Gastroesophageal sphincter (tissue), 4 donors: ENCODE measurements around the gene BHLHE23. TPM values are rescaled to one million over a fixed set of nuclear protein-coding genes. Genes with fewer than 3 reads are reported as not detected.

Source experiments
- ATAC-seq: fragments of 150-250 bp; one replicate; pipeline ENCODE4 v1.9.1; 2016; ENCODE audit warnings: mild to moderate bottlenecking, moderate library complexity
- H3K27ac ChIP-seq, 4 donors: fragments of 200-600 bp; sonication (generic) in 3 of 4; 1 replicate in 3 of 4; 2 replicates in 1 of 4; pipeline ENCODE4 v1.5.1; 2016 to 2019
- H3K27me3 ChIP-seq: fragments of 200-600 bp; sonication (generic); one replicate; pipeline ENCODE4 v1.5.1; 2019
- H3K36me3 ChIP-seq, 2 donors: fragments of 200-600 bp; sonication (generic); one replicate each; pipeline ENCODE4 v1.5.1; 2019; ENCODE audit warnings: control low read depth in 1 of 2
- H3K4me1 ChIP-seq, 3 donors: fragments of 200-600 bp; sonication (generic); 1 replicate in 2 of 3; 2 replicates in 1 of 3; pipeline ENCODE4 v1.5.1; 2016 to 2019; ENCODE audit warnings: control low read depth in 2 of 3
- H3K4me3 ChIP-seq, 2 donors: fragments of 200-600 bp; sonication (generic); one replicate each; pipeline ENCODE4 v1.5.1; 2019; ENCODE audit warnings: mild to moderate bottlenecking in 1 of 2, moderate library complexity in 1 of 2
- H3K9me3 ChIP-seq, 3 donors: fragments of 200-600 bp; sonication (generic); one replicate each; pipeline ENCODE4 v1.5.1; 2017 to 2019; ENCODE audit warnings: control low read depth in 2 of 3
- CTCF ChIP-seq, 4 experiments: fragments of 200-600 bp in 2 of 4; fragments of 450-650 bp in 2 of 4; sonication (generic) in 1 of 4; IDR thresholded peaks; one replicate each; pipeline ENCODE4 v1.5.1; 2017 to 2019; ENCODE audit warnings: antibody characterized with exemption in 4 of 4, mild to moderate bottlenecking in 2 of 4, moderate library complexity in 2 of 4
- EP300 ChIP-seq: sonication (generic); formaldehyde crosslinking; IDR thresholded peaks from one replicate; pipeline ENCODE4 v1.6.1; 2017; ENCODE audit warnings: antibody characterized with exemption, mild to moderate bottlenecking
- POLR2A ChIP-seq, 2 donors: fragments of 450-650 bp; IDR thresholded peaks; one replicate each; pipeline ENCODE4 v1.6.1; 2017; ENCODE audit warnings: antibody characterized with exemption in 2 of 2, mild to moderate bottlenecking in 2 of 2, moderate library complexity in 1 of 2
- POLR2AphosphoS5 ChIP-seq: sonication (generic); formaldehyde crosslinking; IDR thresholded peaks from one replicate; pipeline ENCODE4 v1.6.1; 2017; ENCODE audit warnings: antibody characterized with exemption
- WGBS, 2 donors: methylation state at CpG; one replicate each; pipeline ENCODE4 v1.1.5; 2018; ENCODE audit warnings: low coverage in 1 of 2; 5-methylcytosine and 5-hydroxymethylcytosine counted together
- total RNA-seq, 4 donors: library from RNA; depleted of rRNA; stranded (reverse); fragments of >200 nt; gene quantifications; one replicate each; pipeline ENCODE4 v1.1.0, GENCODE V29; 2016

Gene BHLHE23
- total RNA-seq, 4 donors from 2014 or later, result not detected

DNA sequence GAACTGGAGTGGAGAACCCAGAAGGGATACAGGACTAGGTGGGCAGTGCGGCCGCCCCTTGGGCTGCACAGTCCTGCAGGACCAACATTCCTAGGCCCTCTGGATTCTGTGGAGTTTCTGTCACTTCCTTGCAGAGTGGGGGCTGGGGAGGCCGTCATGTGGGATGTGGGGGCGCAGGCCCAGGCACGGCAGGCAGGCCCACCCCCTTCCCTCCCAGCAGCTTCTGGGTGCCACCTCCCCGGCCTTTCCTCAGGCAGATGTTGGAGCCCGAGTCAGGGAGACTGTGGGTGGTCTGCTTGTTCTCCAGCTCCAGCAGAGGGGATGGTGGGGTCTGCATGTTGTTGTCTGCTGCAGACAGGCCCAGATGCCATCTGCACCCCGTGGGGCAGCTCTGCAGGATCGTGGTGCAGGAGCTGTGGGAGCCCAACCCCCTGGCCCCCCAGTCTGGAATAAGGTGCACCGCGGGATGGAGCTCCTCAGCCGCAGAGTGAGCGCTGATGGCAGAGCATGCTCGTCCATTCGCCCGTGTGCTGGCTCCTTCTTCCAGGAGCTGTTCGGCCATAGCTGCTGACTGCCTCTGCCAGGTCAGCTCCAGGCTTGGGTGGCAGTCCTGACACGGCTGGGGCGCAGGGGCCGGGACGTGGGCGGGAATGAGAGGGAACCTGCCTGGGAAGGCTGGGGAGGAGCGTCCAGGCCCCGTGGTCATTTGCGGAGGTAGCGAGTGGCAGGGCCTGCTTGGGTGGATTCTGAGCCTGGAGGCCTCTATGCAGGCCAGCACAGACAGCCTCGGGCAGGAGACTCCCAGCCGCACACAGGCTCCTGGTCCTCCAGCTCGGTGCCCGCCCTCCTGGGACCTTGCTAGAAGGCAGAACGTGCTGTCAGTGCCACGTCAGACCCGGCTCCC, 36.2 kb downstream of the BHLHE23 start:
- no peak for ATAC-seq
- Histone ChIP-seq H3K4me3 (no peak overlapping the region), H3K27ac (no peak overlapping the region), H3K9me3 (no peaks in the 10 kb centered on the region), H3K4me1 (peaks cover 0 to 15% (median 5%) of the 10 kb centered on the region in 3 donors), H3K36me3 (peaks cover 0 to under 1% of the 10 kb centered on the region in 2 donors), H3K27me3 (peaks cover 70% of the 10 kb centered on the region)
- TF ChIP-seq POLR2A (IDR thresholded peaks at IDR 0.05), result no peak
- TF ChIP-seq EP300, result no peak
- TF ChIP-seq POLR2AphosphoS5, result no peak
- TF ChIP-seq CTCF (IDR thresholded peaks at IDR 0.05), result no peak
- WGBS, 2 donors, result 0% methylated on average over 2 of the region's 33 CpGs; no CpG with 5 or more reads in 1 of the 2 donors

- Histone ChIP-seq H3K9me3 (no peaks in the 10 kb centered on the region), H3K4me3 (no peak overlapping the region), H3K27ac (no peak overlapping the region), H3K36me3 (peaks cover 0 to 7% of the 10 kb centered on the region in 2 donors), H3K27me3 (peaks cover 64% of the 10 kb centered on the region), H3K4me1 (peaks cover 0 to 15% (median 5%) of the 10 kb centered on the region in 3 donors)
- TF ChIP-seq CTCF (IDR thresholded peaks at IDR 0.05), result no peak
- no peak for TF ChIP-seq POLR2AphosphoS5
- TF ChIP-seq POLR2A (IDR thresholded peaks at IDR 0.05), result no peak
- TF ChIP-seq EP300, result no peak
- 80 to 93% methylated on average over 1 to 6 of the region's 8 CpGs for WGBS, 2 donors
- no peak for ATAC-seq
Measured at GRCh38 chr20:62969939-62970306, 36.8 kb downstream of the BHLHE23 start.

GRCh38 chr20:62969179-62969760, 37.5 kb downstream of the BHLHE23 start:
- WGBS, 2 donors, result 38 to 49% methylated on average over 15 to 16 of the region's 16 CpGs
- peaks cover 0 to 14% of the 10 kb centered on the region in 2 donors for H3K36me3 ChIP-seq
- H3K4me3 ChIP-seq, result no peak overlapping the region
- no peaks in the 10 kb centered on the region for H3K9me3 ChIP-seq
- ATAC-seq, result no peak
- TF ChIP-seq CTCF (IDR thresholded peaks at IDR 0.05) (no peak), EP300 (no peak), POLR2A (IDR thresholded peaks at IDR 0.05) (no peak), POLR2AphosphoS5 (no peak)
- H3K4me1 ChIP-seq, result peaks cover 0 to 15% (median 5%) of the 10 kb centered on the region in 3 donors
- H3K27ac ChIP-seq, result no peak overlapping the region
- H3K27me3 ChIP-seq, result peaks cover 57% of the 10 kb centered on the region

GRCh38 chr20:62968378-62969178, 38.2 kb downstream of the BHLHE23 start:
- Histone ChIP-seq H3K4me1 (peaks cover 0 to 15% (median 5%) of the 10 kb centered on the region in 3 donors), H3K27ac (no peak overlapping the region), H3K36me3 (peaks cover 0 to 21% of the 10 kb centered on the region in 2 donors), H3K9me3 (no peaks in the 10 kb centered on the region), H3K27me3 (peaks cover 50% of the 10 kb centered on the region), H3K4me3 (no peak overlapping the region)
- no peak for ATAC-seq
- WGBS, 2 donors, result 72 to 80% methylated on average over 11 to 15 of the region's 21 CpGs
- TF ChIP-seq EP300, result no peak
- no peak for TF ChIP-seq CTCF (IDR thresholded peaks at IDR 0.05)
- no peak for TF ChIP-seq POLR2AphosphoS5
- TF ChIP-seq POLR2A (IDR thresholded peaks at IDR 0.05), result no peak
